Ovary (tissue), 9 donors: ENCODE results near the gene FBXO44. TPM values are rescaled to one million over a fixed set of nuclear protein-coding genes. Genes with fewer than 3 reads are reported as not detected.

ENCODE experiments used
- DNase-seq, 5 donors: peaks; one replicate each; pipeline ENCODE4 v3.0.0-alpha.2; 2019 to 2020
- H3K27ac ChIP-seq, 2 donors: fragments of 200-600 bp; one replicate each; pipeline versions ENCODE4 v1.5.1 to v1.8.0; 2019 to 2022
- H3K27me3 ChIP-seq: fragments of 200-600 bp; one replicate; pipeline ENCODE4 v1.8.0; 2022
- H3K36me3 ChIP-seq: fragments of 200-600 bp; sonication (generic); one replicate; pipeline ENCODE4 v1.5.1; 2019
- H3K4me1 ChIP-seq: one replicate; pipeline ENCODE4 v1.8.1; 2013; ENCODE audit warnings: mild to moderate bottlenecking, moderate library complexity; ENCODE audit not compliant: insufficient read depth
- H3K4me3 ChIP-seq: fragments of 200-600 bp; sonication (generic); one replicate; pipeline ENCODE4 v1.5.1; 2017
- H3K9me3 ChIP-seq, 2 donors: fragments of 200-600 bp in 1 of 2; sonication (generic) in 1 of 2; one replicate each; pipeline versions ENCODE4 v1.5.1 to v1.8.1; 2013 to 2019; ENCODE audit warnings: mild to moderate bottlenecking in 1 of 2, moderate library complexity in 1 of 2
- EP300 ChIP-seq: sonication (generic); formaldehyde crosslinking; IDR thresholded peaks from one replicate; pipeline ENCODE4 v1.6.1; 2017; ENCODE audit warnings: antibody characterized with exemption
- POLR2A ChIP-seq: fragments of 450-650 bp; IDR thresholded peaks from one replicate; pipeline ENCODE4 v1.6.1; 2017; ENCODE audit warnings: antibody characterized with exemption, mild to moderate bottlenecking, moderate library complexity
- WGBS, 3 donors: extraction: QIAGEN DNeasy Blood & Tissue Kit in 1 of 3; methylation state at CpG; one replicate each; pipeline versions ENCODE4 v1.1.5 to v1.1.7; 2013 to 2017; 5-methylcytosine and 5-hydroxymethylcytosine counted together
- intact Hi-C, 4 donors: fragments of 100-400 bp; cut with DNase I; formaldehyde crosslinking; loops; one replicate each; pipeline versions ENCODE4 v1.11.0 to v1.15.1; 2022 to 2023
- polyA plus RNA-seq, 2 donors: library from polyadenylated mRNA; stranded (reverse); fragments of 200-250 nt in 1 of 2; fragments of 350-450 nt in 1 of 2; fragmentation: Illumina TruSeq in 1 of 2; extraction: RNeasy Lipid Tissue Mini Kit (QIAGEN cat#74804) in 1 of 2; gene quantifications; one replicate each; pipeline ENCODE4 v1.2.3, GENCODE V29; 2013 to 2014
- total RNA-seq, 7 donors: library from RNA; depleted of rRNA in 2 of 7; stranded (reverse); fragments of >200 nt in 2 of 7; fragmentation: NEBNext Ultra II Directional in 3 of 7; extraction: Animal tissue kit (Norgen Biotek cat#: 25700) in 3 of 7; gene quantifications; one replicate each; pipeline versions ENCODE4 v1.1.0 to v1.2.4, GENCODE V29; 2016 to 2023
- TF ChIP-seq, protein P1 (sequence below), 3 donors: fragments of 450-650 bp in 2 of 3; fragments of 200-600 bp in 1 of 3; IDR thresholded peaks; one replicate each; pipeline versions ENCODE4 v1.5.1 to v1.8.0; 2016 to 2022; ENCODE audit warnings: antibody characterized with exemption in 3 of 3, mild to moderate bottlenecking in 1 of 3
- donor health status: DM: no; HTN: no; CAD: no; lungs with moderate emphysema.
- donor health status: DM: no; HTN: no; CAD: no.
- donor health status: Bipolar disorder and iron deficiency.
- donor health status: DM: yes; HTN: yes; CAD: no.
- donor health status: DM: no; HTN: no; CAD: no.
- donor health status: DM: yes; HTN: yes; CAD: no.

Gene FBXO44
- total and polyA plus RNA-seq, 9 donors = 4.2 to 20.8 (median 17.5) TPM

DNA sequence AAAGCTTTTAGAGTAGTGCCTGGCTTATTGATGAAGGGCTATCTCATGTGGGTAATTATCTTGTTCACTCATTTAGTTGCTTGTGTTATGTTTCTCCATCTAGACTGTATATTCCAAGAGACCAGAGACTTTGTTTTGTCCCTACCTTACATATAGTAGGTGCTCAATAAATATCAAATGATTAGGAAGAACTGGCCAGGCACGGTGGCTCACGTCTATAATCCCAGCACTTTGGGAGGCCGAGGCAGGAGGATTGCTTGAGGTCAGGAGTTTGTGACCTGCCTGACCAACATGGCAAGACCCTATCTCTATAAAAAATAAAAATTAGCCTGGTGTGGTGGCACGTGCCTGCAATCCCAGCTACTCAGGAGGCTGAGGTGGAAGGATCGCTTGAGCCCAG, 9.4 kb upstream of the FBXO44 start:
- intact Hi-C loops = loop anchor here in 3 of 4 donors (2.0 to 5.0 kb wide), 3 partner anchors 403 to 606 kb away; no protein-coding TSS in a partner anchor
- WGBS, 3 donors = 75 to 87% (median 81%) methylated on average over 5 of the region's 5 CpGs
- H3K27ac ChIP-seq = no peak overlapping the region
- H3K9me3 ChIP-seq = no peaks in the 10 kb centered on the region
- no peak for TF ChIP-seq EP300
- DNase-seq = no peak
- H3K4me1 ChIP-seq = no peaks in the 10 kb centered on the region
- H3K27me3 ChIP-seq = no peaks in the 10 kb centered on the region
- no peaks in the 10 kb centered on the region for H3K36me3 ChIP-seq
- no peak overlapping the region for H3K4me3 ChIP-seq

DNA sequence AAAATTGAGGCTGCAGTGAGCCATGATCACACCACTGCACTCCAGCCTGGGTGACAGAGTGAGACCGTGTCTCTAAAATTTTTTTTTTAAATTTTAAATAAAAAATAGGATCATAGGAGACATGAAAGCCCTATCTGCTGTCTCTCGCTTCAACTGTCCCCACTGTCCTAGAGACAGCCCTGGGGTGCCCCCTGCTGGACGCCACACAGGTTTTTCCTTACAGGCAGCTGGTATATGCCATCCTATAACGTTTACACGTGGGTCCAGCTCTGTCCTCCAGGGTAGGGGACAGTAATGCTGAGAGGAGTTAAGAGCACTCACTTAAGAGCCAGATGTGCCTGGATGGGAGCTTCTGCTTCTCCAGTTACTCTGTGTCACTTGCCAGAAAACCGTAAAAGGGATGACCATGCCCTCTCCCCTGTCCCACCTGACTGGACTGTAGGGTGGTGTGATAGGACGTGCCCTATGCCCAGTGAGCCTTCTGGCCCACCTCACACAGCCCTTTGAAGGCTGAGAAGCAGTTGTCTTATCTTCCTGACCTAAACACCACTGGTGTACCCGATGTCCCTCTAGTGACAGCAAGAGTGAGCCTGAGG, 8.9 kb upstream of the FBXO44 start:
- H3K27ac ChIP-seq = no peak overlapping the region
- H3K4me3 ChIP-seq = no peak overlapping the region
- TF ChIP-seq, protein P1, sequence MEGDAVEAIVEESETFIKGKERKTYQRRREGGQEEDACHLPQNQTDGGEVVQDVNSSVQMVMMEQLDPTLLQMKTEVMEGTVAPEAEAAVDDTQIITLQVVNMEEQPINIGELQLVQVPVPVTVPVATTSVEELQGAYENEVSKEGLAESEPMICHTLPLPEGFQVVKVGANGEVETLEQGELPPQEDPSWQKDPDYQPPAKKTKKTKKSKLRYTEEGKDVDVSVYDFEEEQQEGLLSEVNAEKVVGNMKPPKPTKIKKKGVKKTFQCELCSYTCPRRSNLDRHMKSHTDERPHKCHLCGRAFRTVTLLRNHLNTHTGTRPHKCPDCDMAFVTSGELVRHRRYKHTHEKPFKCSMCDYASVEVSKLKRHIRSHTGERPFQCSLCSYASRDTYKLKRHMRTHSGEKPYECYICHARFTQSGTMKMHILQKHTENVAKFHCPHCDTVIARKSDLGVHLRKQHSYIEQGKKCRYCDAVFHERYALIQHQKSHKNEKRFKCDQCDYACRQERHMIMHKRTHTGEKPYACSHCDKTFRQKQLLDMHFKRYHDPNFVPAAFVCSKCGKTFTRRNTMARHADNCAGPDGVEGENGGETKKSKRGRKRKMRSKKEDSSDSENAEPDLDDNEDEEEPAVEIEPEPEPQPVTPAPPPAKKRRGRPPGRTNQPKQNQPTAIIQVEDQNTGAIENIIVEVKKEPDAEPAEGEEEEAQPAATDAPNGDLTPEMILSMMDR (IDR thresholded peaks at IDR 0.05) = no peak
- TF ChIP-seq EP300 (no peak), POLR2A (no peak)
- intact Hi-C loops = loop anchor here in 3 of 4 donors (2.0 to 5.0 kb wide), 3 partner anchors 403 to 607 kb away; no protein-coding TSS in a partner anchor
- DNase-seq = peak in 4 of 5 donors; percentile 64 to 82 (median 72)
- H3K36me3 ChIP-seq = no peaks in the 10 kb centered on the region
- H3K27me3 ChIP-seq = no peaks in the 10 kb centered on the region
- H3K9me3 ChIP-seq = no peaks in the 10 kb centered on the region
- no peaks in the 10 kb centered on the region for H3K4me1 ChIP-seq
- WGBS, 3 donors = 22 to 26% (median 25%) methylated on average over 8 of the region's 8 CpGs

DNA sequence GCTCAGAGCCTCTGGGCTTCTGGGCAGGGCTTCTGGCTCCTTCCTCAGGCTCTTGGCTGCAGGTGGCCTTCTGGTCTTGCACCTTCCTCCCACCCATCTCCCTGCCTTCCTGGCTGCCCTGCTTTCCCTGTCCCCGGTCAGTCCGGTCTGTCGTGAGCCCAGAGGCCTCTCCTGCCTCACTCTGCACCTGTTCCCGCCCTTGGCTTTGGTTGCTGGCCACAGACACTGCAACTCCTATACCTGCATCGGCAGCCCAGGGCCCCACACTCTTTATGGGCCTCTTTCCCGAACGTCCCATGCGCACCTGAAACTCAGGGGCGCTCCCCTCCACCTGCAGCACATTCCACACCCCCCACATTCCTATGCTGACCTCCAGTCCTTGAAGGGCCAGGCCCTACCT, 8.4 kb upstream of the FBXO44 start:
- no peak for TF ChIP-seq POLR2A

DNA sequence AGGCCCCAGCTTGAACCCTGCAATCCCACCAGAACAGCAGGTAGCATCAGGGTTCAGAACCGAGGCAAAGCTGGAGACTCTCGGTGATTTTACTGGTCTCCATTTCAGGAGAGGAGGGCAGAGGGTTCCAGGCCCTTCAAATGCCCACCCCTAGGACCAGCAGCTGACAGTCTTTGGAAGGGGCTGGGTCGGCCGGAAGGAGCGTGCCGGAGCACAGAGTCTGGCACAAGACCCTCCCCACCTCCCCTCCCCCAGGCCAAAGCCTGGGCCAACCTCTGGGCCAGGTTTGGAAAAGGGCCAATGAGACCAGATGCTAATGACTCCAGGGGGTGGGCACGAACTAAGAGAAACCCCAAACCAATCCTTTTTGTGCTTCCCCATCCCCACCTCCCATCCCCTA, 7.3 kb upstream of the FBXO44 start:
- no peak overlapping the region for H3K4me3 ChIP-seq
- TF ChIP-seq, protein P1 (IDR thresholded peaks at IDR 0.05) = no peak
- TF ChIP-seq POLR2A (no peak), EP300 (no peak)
- H3K27me3 ChIP-seq = no peaks in the 10 kb centered on the region
- no peaks in the 10 kb centered on the region for H3K9me3 ChIP-seq
- no peak overlapping the region for H3K27ac ChIP-seq
- WGBS, 3 donors = 82 to 86% (median 82%) methylated on average over 7 of the region's 7 CpGs
- intact Hi-C loops = loop anchor here in 2 of 4 donors (2.0 to 5.0 kb wide), 3 partner anchors 405 to 609 kb away; no protein-coding TSS in a partner anchor
- H3K36me3 ChIP-seq = no peaks in the 10 kb centered on the region
- no peaks in the 10 kb centered on the region for H3K4me1 ChIP-seq
- no peak for DNase-seq

More for the DNA sequence above, 8.4 kb upstream of the FBXO44 start:
- intact Hi-C loops = loop anchor here in 2 of 4 donors (2.0 to 5.0 kb wide), 3 partner anchors 404 to 608 kb away; no protein-coding TSS in a partner anchor
- 74 to 82% (median 76%) methylated on average over 9 of the region's 9 CpGs for WGBS, 3 donors
- no peak overlapping the region for H3K27ac ChIP-seq
- H3K4me3 ChIP-seq = no peak overlapping the region
- no peaks in the 10 kb centered on the region for H3K27me3 ChIP-seq
- no peaks in the 10 kb centered on the region for H3K4me1 ChIP-seq
- no peak for DNase-seq
- H3K9me3 ChIP-seq = no peaks in the 10 kb centered on the region
- H3K36me3 ChIP-seq = no peaks in the 10 kb centered on the region

DNA sequence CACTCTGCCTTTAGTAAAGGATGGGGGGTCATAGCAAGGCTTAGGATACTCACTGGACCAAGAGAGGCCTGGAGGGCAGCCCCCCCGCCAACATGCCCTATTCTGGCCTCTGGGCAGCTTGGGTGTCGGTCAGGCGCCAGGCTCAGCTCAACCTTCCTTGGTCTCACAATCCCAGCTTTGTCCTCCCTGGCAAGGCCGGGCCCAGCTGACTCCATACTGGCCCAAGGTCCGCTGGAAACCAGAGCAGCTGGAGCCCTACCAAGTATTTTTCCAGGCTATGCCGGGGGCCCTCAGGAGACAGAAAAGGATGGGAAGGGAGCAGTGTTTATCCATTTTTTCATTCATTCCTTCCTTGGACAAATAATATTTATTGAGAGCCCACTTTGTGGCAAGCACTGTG, 6.6 kb upstream of the FBXO44 start:
- WGBS, 3 donors = 18 to 61% (median 49%) methylated on average over 3 to 6 of the region's 6 CpGs
- H3K27ac ChIP-seq = no peak overlapping the region
- no peak overlapping the region for H3K4me3 ChIP-seq
- TF ChIP-seq POLR2A (no peak), EP300 (no peak)
- TF ChIP-seq, protein P1 (IDR thresholded peaks at IDR 0.05) = no peak
- no peaks in the 10 kb centered on the region for H3K27me3 ChIP-seq
- no peaks in the 10 kb centered on the region for H3K9me3 ChIP-seq
- no peaks in the 10 kb centered on the region for H3K4me1 ChIP-seq
- DNase-seq = no peak
- intact Hi-C loops = loop anchor here in 2 of 4 donors (5.0 kb wide), 2 partner anchors 406 to 606 kb away; no protein-coding TSS in a partner anchor
- no peaks in the 10 kb centered on the region for H3K36me3 ChIP-seq
